ENCODE results near the gene CXCL12. TPM values are rescaled to one million over a fixed set of nuclear protein-coding genes. Genes with fewer than 3 reads are reported as not detected.

CXCL12 gene
- total RNA-seq, 1 experiment from 2014 or later = not detected

- DNase-seq (ENCODE audit: extremely low read depth, low read depth) = no peak
These were observed 45.7 kb downstream of the CXCL12 start for GRCh38 chr10:44339218-44339617.

- no peak for DNase-seq (ENCODE audit: extremely low read depth, low read depth)
These were observed 47.8 kb downstream of the CXCL12 start for GRCh38 chr10:44337081-44337480.

DNA sequence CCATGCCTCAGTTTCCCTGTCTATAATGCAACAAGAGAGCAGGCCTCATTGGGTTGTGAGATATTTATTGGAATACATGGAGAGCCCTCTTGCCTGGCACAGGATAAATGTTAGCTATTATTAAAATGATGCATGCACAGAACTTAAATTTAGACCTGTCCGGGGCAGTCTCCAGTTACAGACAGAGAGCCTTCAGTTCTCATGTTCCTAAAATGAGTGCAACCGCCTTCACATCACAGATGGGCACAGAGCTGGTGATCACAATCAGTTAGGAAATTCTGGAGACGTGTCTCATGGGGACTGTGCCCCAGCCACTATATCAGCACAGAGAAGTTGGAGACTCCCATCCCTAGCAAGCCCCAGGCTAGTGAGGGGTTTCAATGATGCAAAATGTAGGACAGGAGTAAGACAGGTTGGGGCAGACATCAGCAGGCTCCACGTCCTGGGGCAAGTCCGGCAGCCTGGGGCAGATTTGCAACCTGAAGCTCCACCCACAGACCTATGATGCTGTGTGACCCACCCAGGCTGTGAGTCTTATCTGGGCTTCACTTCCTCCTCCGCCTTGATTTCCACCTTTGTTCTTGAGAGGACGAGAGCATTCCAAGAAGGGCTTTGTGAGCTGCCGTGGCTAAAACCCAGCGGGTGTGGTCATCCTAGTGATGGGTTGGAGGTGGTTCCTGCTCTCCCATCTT is 49.4 kb downstream of the CXCL12 start:
- no peak for DNase-seq (ENCODE audit: extremely low read depth, low read depth)

GRCh38 chr10:44334621-44335184 is 50.2 kb downstream of the CXCL12 start:
- DNase-seq (ENCODE audit: extremely low read depth, low read depth) = no peak

DNA sequence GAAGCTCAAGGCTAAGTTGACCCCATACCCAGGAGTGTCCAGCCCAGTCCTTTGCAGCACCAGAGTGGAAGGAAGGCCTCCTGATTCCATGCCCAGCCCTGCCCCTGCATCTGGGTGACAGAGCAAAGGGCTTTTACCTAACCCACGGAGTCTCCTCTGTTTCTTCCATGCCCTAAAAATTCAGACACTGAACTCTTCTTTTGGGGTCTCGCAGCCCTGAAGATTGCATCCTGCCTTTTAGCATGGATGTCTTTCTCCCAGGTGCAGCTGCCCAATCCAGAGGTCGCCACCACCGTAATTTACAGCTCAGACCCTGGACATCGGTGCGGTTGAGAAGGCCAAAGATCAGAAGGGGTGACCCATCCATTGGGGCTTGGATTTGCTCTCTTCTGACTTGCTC is 50.8 kb downstream of the CXCL12 start:
- no peak for DNase-seq (ENCODE audit: extremely low read depth, low read depth)

GRCh38 chr10:44333511-44333910 is 51.4 kb downstream of the CXCL12 start:
- no peak for DNase-seq (ENCODE audit: extremely low read depth, low read depth)

DNA sequence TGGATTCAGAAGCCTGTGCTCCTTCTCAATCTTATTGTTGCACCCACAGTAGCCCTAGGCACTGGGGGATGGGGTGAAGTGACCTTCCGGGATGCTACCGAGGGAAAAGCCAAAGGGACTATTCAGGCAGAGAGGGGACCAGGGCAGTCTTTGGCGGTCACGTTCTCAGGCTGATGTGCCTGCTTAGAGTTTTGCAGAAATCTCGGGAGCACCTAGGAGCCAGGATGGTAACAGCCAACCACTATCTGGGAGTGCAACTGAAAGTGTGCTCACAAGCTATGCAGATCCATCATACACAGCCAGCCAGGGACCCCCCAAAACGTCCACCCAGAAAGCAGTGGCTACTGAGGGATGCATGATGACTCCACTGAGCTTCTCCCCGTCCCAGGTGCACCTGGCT is 52.4 kb downstream of the CXCL12 start:
- no peak for DNase-seq (ENCODE audit: extremely low read depth, low read depth)

- no peak for DNase-seq (ENCODE audit: extremely low read depth, low read depth)
These were observed 54.5 kb downstream of the CXCL12 start for GRCh38 chr10:44330431-44330830.

DNA sequence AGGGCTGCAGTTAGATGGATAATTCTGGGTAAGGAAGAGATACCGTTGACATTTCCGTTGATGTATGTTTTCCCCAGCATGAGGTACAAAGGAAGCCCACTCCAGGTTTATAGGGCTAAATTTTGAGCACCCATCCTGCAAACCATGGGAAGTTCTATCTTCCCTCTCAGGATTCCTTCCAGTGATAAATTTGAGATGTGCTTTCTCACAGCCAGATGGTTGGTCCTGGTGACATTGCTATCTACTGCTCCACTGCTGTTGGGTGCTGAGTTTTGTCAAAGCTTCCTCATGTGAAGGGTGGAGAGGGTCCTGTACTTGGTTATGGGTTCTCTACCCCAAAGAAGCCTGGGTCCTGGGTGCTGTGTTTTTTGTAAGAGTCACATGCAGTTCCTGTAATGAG is 57.4 kb downstream of the CXCL12 start:
- no peak for DNase-seq (ENCODE audit: extremely low read depth, low read depth)

Data from NCI-H460 (cell line).